ENCODE results near the gene PNLIP. TPM values are rescaled to one million over a fixed set of nuclear protein-coding genes. Genes with fewer than 3 reads are reported as not detected.

Gene PNLIP
- total RNA-seq, 4 donors from 2014 or later: not detected

DNA sequence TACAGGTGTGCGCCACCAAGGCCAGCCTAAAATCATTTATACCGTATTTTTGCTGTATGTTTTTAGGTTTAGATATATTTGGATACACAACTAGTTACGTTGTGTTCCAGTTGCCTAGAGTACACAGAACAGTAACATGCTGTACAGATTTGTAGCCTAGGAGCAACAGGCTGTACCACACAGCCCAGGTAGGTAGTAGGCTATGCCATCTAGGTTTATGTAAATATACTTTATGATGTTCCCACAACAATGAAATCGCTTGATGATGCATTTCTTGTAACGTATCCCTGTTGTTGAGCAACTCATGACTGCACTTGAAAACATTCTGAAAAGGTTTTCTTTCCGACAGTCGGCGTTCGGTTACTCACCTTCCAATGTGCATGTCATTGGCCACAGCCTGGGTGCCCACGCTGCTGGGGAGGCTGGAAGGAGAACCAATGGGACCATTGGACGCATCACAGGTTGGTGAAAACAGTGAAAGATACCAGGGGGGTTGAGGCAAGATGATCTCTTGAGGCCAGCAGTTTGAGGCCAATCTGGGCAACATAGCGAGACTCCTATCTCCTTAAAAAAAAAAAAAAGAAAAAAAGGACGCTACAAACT lies 7.7 kb downstream of the PNLIP start:
- Histone ChIP-seq H3K36me3 (no peaks in the 10 kb centered on the region), H3K4me1 (no peaks in the 10 kb centered on the region), H3K4me3 (replicated peaks in 1 of 3) (no peak overlapping the region), H3K27ac (no peak overlapping the region), H3K27me3 (no peaks in the 10 kb centered on the region), H3K9me3 (no peaks in the 10 kb centered on the region)
- whole genome bisulfite sequencing, 2 donors: 91 to 92% methylated on average over 13 of the region's 13 CpGs
- intact Hi-C loops (cut with DNase I): no loop called here
- TF ChIP-seq, protein P1, sequence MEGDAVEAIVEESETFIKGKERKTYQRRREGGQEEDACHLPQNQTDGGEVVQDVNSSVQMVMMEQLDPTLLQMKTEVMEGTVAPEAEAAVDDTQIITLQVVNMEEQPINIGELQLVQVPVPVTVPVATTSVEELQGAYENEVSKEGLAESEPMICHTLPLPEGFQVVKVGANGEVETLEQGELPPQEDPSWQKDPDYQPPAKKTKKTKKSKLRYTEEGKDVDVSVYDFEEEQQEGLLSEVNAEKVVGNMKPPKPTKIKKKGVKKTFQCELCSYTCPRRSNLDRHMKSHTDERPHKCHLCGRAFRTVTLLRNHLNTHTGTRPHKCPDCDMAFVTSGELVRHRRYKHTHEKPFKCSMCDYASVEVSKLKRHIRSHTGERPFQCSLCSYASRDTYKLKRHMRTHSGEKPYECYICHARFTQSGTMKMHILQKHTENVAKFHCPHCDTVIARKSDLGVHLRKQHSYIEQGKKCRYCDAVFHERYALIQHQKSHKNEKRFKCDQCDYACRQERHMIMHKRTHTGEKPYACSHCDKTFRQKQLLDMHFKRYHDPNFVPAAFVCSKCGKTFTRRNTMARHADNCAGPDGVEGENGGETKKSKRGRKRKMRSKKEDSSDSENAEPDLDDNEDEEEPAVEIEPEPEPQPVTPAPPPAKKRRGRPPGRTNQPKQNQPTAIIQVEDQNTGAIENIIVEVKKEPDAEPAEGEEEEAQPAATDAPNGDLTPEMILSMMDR (IDR thresholded peaks at IDR 0.05): no peak
- no peak for TF ChIP-seq POLR2A (IDR thresholded peaks at IDR 0.05)
- no peak for DNase-seq

DNA sequence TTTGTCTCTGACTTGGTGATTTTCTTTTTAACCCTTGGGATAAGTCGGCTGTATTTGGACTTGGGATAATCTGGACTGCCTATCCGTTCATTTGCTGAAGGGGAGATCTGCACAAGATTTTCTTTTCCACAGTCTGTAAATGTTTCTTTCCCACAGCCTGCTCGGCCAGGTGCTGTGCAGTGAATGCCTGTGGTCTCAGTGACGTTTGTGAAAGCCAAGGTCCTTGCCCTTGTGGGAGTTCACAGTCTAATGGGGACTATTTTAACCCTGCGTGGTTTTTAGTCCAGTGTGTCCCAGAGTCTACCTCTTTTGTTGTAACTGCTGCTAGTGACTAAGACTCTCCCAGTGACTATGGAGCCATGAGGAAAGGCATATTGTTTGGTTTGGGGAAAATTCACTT lies 8.9 kb downstream of the PNLIP start:
- no peaks in the 10 kb centered on the region for H3K27me3 ChIP-seq
- no peak overlapping the region for H3K4me3 ChIP-seq (replicated peaks in 1 of 3)
- no peak for DNase-seq
- TF ChIP-seq POLR2A (IDR thresholded peaks at IDR 0.05): no peak
- TF ChIP-seq, protein P1 (IDR thresholded peaks at IDR 0.05): no peak
- H3K4me1 ChIP-seq: no peaks in the 10 kb centered on the region
- WGBS, 2 donors: 55 to 56% methylated on average over 5 of the region's 5 CpGs
- H3K9me3 ChIP-seq: no peaks in the 10 kb centered on the region
- H3K27ac ChIP-seq: no peak overlapping the region
- no peaks in the 10 kb centered on the region for H3K36me3 ChIP-seq
- intact Hi-C loops (cut with DNase I): no loop called here

DNA sequence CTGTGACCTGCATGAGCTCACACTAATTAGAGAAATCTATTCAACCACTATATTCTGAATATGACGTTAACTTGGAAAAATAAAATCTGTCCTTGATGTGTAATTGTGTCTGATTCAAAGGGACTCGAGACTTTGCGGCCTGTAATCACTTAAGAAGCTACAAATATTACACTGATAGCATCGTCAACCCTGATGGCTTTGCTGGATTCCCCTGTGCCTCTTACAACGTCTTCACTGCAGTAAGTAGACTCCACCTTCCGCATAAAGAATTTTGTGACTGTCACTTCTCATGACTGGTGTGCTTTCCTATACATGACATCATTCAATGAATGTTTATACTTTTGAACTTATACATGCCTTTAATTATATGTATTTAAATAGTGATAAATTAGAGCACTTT lies 10.1 kb downstream of the PNLIP start:
- Histone ChIP-seq H3K4me3 (replicated peaks in 1 of 3) (no peak overlapping the region), H3K27ac (no peak overlapping the region), H3K27me3 (no peaks in the 10 kb centered on the region), H3K4me1 (no peaks in the 10 kb centered on the region), H3K36me3 (no peaks in the 10 kb centered on the region), H3K9me3 (no peaks in the 10 kb centered on the region)
- DNase-seq: no peak
- intact Hi-C loops (cut with DNase I): no loop called here
- WGBS, 2 donors: 66 to 76% methylated on average over 6 of the region's 6 CpGs
- TF ChIP-seq POLR2A (IDR thresholded peaks at IDR 0.05): no peak
- TF ChIP-seq, protein P1 (IDR thresholded peaks at IDR 0.05): no peak

DNA sequence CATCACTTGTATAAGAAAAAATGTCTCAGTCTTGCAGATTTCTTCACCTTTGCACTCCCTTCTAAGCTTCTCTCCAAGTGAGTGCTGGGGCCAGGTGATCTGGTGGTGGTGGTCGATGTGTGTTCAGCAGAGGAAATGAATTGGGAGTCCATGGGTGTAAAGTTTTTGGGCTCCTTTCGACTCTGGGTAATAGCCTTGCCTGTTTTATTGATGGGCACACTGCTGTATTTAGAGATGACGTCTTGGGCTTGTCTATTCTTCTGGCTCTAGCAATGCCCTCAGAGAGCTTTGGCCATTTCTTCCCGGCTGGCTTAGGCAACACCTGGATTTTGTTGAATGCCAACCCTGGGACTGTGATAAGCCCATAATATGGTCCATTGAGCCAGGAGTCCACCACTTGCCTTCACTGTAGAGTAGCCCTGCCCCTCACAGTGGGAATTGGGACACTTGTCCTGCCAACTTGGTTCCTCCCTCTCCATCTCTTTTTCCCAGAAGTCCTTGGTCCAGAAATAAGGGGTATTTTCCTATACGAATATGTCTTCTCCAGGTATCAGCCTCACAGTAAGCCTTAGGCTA lies 11.7 kb downstream of the PNLIP start:
- H3K36me3 ChIP-seq: no peaks in the 10 kb centered on the region
- H3K27me3 ChIP-seq: no peaks in the 10 kb centered on the region
- no peak overlapping the region for H3K27ac ChIP-seq
- no peak for DNase-seq
- no peaks in the 10 kb centered on the region for H3K4me1 ChIP-seq
- H3K4me3 ChIP-seq (replicated peaks in 1 of 3): no peak overlapping the region
- no peaks in the 10 kb centered on the region for H3K9me3 ChIP-seq
- 89 to 92% methylated on average over 5 of the region's 5 CpGs for WGBS, 2 donors
- intact Hi-C loops (cut with DNase I): no loop called here
- TF ChIP-seq, protein P1 (IDR thresholded peaks at IDR 0.05): no peak
- TF ChIP-seq POLR2A (IDR thresholded peaks at IDR 0.05): no peak

DNA sequence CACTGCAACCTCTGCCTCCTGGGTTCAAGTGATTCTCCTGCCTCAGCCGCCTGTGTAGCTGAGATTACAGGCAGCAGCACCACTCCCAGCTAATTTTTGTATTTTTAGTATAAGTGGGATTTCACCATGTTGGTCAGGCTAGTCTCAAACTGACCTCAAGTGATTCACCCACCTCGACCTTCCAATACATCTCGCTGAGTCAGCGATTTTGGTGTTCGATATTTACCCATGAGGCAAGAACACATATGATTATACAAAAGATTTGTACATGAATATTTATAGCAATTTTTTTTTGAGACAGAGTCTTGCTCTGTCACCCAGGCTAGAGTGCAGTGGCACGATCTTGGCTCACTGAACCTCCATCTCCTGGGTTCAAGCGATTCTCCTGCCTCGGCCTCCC lies 19.8 kb downstream of the PNLIP start:
- H3K9me3 ChIP-seq: no peaks in the 10 kb centered on the region
- no peak overlapping the region for H3K4me3 ChIP-seq (replicated peaks in 1 of 3)
- WGBS, 2 donors: 96 to 97% methylated on average over 8 of the region's 8 CpGs
- no peaks in the 10 kb centered on the region for H3K4me1 ChIP-seq
- no peak for DNase-seq
- no peaks in the 10 kb centered on the region for H3K36me3 ChIP-seq
- TF ChIP-seq POLR2A (IDR thresholded peaks at IDR 0.05): no peak
- TF ChIP-seq, protein P1 (IDR thresholded peaks at IDR 0.05): no peak
- no peaks in the 10 kb centered on the region for H3K27me3 ChIP-seq
- intact Hi-C loops (cut with DNase I): no loop called here
- H3K27ac ChIP-seq: no peak overlapping the region
